Measurements from ENCODE around the gene BCL3.
A peak's percentile ranks its signal among the peaks of the same experiment; 100 is the strongest.

Gene BCL3

GRCh38 chr19:44757735-44758505, 9.4 kb downstream of the BCL3 start:
- peak overlapping the region; percentile 61 for H3K4me3 ChIP-seq (replicated peaks; ENCODE audit: low read depth, low read length)
- no peak for DNase-seq (ENCODE audit: extremely low read depth, low read depth)
- TF ChIP-seq, protein P1, sequence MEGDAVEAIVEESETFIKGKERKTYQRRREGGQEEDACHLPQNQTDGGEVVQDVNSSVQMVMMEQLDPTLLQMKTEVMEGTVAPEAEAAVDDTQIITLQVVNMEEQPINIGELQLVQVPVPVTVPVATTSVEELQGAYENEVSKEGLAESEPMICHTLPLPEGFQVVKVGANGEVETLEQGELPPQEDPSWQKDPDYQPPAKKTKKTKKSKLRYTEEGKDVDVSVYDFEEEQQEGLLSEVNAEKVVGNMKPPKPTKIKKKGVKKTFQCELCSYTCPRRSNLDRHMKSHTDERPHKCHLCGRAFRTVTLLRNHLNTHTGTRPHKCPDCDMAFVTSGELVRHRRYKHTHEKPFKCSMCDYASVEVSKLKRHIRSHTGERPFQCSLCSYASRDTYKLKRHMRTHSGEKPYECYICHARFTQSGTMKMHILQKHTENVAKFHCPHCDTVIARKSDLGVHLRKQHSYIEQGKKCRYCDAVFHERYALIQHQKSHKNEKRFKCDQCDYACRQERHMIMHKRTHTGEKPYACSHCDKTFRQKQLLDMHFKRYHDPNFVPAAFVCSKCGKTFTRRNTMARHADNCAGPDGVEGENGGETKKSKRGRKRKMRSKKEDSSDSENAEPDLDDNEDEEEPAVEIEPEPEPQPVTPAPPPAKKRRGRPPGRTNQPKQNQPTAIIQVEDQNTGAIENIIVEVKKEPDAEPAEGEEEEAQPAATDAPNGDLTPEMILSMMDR (IDR thresholded peaks at IDR 0.05; ENCODE audit: low read depth, low read length, missing control alignments), result no peak

- H3K4me3 ChIP-seq (replicated peaks; ENCODE audit: low read depth, low read length), result peak overlapping the region; percentile 61
- DNase-seq (ENCODE audit: extremely low read depth, low read depth), result no peak
- TF ChIP-seq, protein P1 (IDR thresholded peaks at IDR 0.05; ENCODE audit: low read depth, low read length, missing control alignments), result no peak
These were observed 10.1 kb downstream of the BCL3 start for GRCh38 chr19:44758596-44758995.

- TF ChIP-seq, protein P1 (IDR thresholded peaks at IDR 0.05; ENCODE audit: low read depth, low read length, missing control alignments), result no peak
- no peak overlapping the region for H3K4me3 ChIP-seq (replicated peaks; ENCODE audit: low read depth, low read length)
- DNase-seq (ENCODE audit: extremely low read depth, low read depth), result no peak
These were observed 10.7 kb downstream of the BCL3 start for GRCh38 chr19:44759083-44759804.

GRCh38 chr19:44762038-44762437, 13.5 kb downstream of the BCL3 start:
- H3K4me3 ChIP-seq (replicated peaks; ENCODE audit: low read depth, low read length), result no peak overlapping the region
- DNase-seq (ENCODE audit: extremely low read depth, low read depth), result no peak
- TF ChIP-seq, protein P1 (IDR thresholded peaks at IDR 0.05; ENCODE audit: low read depth, low read length, missing control alignments), result no peak

GRCh38 chr19:44765033-44765948, 16.8 kb downstream of the BCL3 start:
- H3K4me3 ChIP-seq (replicated peaks; ENCODE audit: low read depth, low read length), result no peak overlapping the region
- DNase-seq (ENCODE audit: extremely low read depth, low read depth), result no peak
- TF ChIP-seq, protein P1 (IDR thresholded peaks at IDR 0.05; ENCODE audit: low read depth, low read length, missing control alignments), result no peak

GRCh38 chr19:44765949-44766335, 17.4 kb downstream of the BCL3 start:
- DNase-seq (ENCODE audit: extremely low read depth, low read depth), result no peak
- H3K4me3 ChIP-seq (replicated peaks; ENCODE audit: low read depth, low read length), result no peak overlapping the region
- TF ChIP-seq, protein P1 (IDR thresholded peaks at IDR 0.05; ENCODE audit: low read depth, low read length, missing control alignments), result no peak

Data from HFF-Myc (cell line).